Upper lobe of left lung (tissue), 6 donors: ENCODE measurements around the gene PRKCZ. TPM values are rescaled to one million over a fixed set of nuclear protein-coding genes. Genes with fewer than 3 reads are reported as not detected.

Source experiments
- ATAC-seq, 2 donors: fragments of 200-7000 bp; cut with Tn5 transposase; one replicate each; pipeline ENCODE4 v1.9.1; 2022; ENCODE audit warnings: mild to moderate bottlenecking in 2 of 2, moderate library complexity in 2 of 2; ENCODE audit not compliant: low FRiP score in 2 of 2
- DNase-seq, 2 donors: peaks; one replicate each; pipeline ENCODE4 v3.0.0-alpha.2; 2019 to 2020
- H3K27ac ChIP-seq, 4 donors: fragments of 200-600 bp; sonication (generic); one replicate each; pipeline ENCODE4 v1.5.1; 2016 to 2019
- H3K27me3 ChIP-seq, 4 donors: fragments of 200-600 bp; sonication (generic); one replicate each; pipeline ENCODE4 v1.5.1; 2017 to 2019
- H3K36me3 ChIP-seq, 4 donors: fragments of 200-600 bp; sonication (generic); one replicate each; pipeline ENCODE4 v1.5.1; 2016 to 2019
- H3K4me1 ChIP-seq, 4 donors: fragments of 200-600 bp; sonication (generic); one replicate each; pipeline ENCODE4 v1.5.1; 2018 to 2019
- H3K4me3 ChIP-seq, 4 donors: fragments of 200-600 bp; sonication (generic); one replicate each; pipeline ENCODE4 v1.5.1; 2017 to 2019; ENCODE audit warnings: mild to moderate bottlenecking in 2 of 4, moderate library complexity in 1 of 4
- H3K9me3 ChIP-seq, 4 donors: fragments of 200-600 bp; sonication (generic); one replicate each; pipeline ENCODE4 v1.5.1; 2018 to 2019
- EP300 ChIP-seq, 4 donors: sonication (generic); formaldehyde crosslinking; IDR thresholded peaks; one replicate each; pipeline ENCODE4 v1.5.1; 2017; ENCODE audit warnings: antibody characterized with exemption in 4 of 4, control low read depth in 2 of 4
- POLR2A ChIP-seq, 4 donors: fragments of 450-650 bp; IDR thresholded peaks; one replicate each; pipeline ENCODE4 v1.5.1; 2016 to 2017; ENCODE audit warnings: antibody characterized with exemption in 4 of 4, mild to moderate bottlenecking in 2 of 4
- POLR2AphosphoS5 ChIP-seq, 2 donors: sonication (generic); formaldehyde crosslinking; IDR thresholded peaks; one replicate each; pipeline ENCODE4 v1.5.1; 2017; ENCODE audit warnings: antibody characterized with exemption in 2 of 2
- WGBS, 2 donors: methylation state at CpG; one replicate each; pipeline ENCODE4 v1.1.5; 2017 to 2018; 5-methylcytosine and 5-hydroxymethylcytosine counted together
- total RNA-seq, 6 donors: library from RNA; depleted of rRNA in 4 of 6; stranded (reverse); fragments of >200 nt in 4 of 6; gene quantifications; one replicate each; pipeline versions ENCODE4 v1.1.0 to v1.2.1, GENCODE V29; 2016 to 2021
- TF ChIP-seq, protein P1 (sequence below), 6 experiments: fragments of 450-650 bp in 4 of 6; fragments of 200-600 bp in 2 of 6; sonication (generic) in 2 of 6; IDR thresholded peaks; one replicate each; pipeline ENCODE4 v1.5.1; 2016 to 2019; ENCODE audit warnings: antibody characterized with exemption in 6 of 6
- donor health status: DM: no; HTN: no; CAD: no; lungs with moderate emphysema.
- donor health status: DM: no; HTN: yes; CAD: no; lungs with severe emphysema.

PRKCZ gene
- total RNA-seq, 6 donors from 2014 or later: 107 to 169 (median 138) TPM

DNA sequence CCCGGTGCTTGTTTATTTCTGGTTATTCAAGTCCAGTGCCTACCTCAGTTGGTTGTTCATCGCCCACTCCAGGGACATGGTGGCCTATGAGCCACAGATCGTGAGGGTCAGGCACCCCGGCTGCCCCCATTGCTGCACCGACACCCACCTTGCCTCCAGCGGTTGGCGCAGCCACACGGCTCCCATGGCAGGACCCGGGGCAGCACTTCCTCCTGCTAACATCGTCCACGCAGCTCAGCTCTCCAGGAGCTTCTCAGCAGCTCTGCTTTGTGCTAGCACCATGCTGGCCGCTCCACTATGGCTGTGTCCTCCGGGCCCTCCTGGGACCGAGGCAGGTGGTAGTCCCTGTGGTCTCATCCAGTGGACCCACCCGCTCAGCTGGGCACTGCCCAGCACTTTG is 13.9 kb upstream of the PRKCZ start:
- Histone ChIP-seq H3K27ac (no peak overlapping the region), H3K4me3 (no peak overlapping the region), H3K9me3 (no peaks in the 10 kb centered on the region), H3K36me3 (no peaks in the 10 kb centered on the region), H3K4me1 (no peaks in the 10 kb centered on the region), H3K27me3 (no peaks in the 10 kb centered on the region)
- TF ChIP-seq POLR2AphosphoS5 (IDR thresholded peaks at IDR 0.05): no peak
- 84 to 88% methylated on average over 9 to 15 of the region's 15 CpGs for WGBS, 2 donors
- ATAC-seq (no peak), DNase-seq (peak in 1 of 2 donors; percentile 51)

DNA sequence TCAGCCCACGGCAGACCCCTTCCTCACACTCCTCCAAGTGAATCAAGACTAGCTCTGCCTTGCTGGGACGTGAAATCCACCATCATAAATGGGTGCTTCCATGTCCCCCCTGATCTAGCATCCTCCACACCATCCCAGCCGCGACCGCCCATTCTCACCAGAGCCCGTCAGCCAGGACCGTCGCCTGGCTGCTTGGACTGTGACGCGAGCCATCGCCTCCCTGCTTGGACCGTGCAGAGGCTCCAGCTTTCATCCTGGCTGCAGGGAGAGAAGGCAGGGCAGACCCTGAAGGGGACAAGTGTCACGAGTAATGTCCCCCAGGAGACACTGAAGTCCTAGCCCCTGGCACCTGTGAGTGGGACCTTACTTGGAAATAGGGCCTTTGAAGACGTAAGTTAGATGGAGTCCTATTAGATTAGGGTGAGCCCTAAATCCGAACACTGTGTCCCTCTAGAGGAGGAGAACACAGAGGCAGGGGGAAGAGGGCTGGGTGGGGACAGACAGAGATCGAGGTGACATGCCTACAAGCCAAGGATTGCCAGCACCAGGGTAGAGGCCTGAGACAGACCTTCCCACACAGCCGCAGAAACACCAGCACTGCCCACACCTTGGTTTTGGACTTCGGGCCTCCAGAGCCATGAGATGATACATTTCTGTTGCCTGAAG is 12.8 kb upstream of the PRKCZ start:
- DNase-seq (peak in 1 of 2 donors; percentile 50), ATAC-seq (no peak)
- Histone ChIP-seq H3K9me3 (no peaks in the 10 kb centered on the region), H3K27ac (no peak overlapping the region), H3K4me3 (no peak overlapping the region), H3K4me1 (no peaks in the 10 kb centered on the region), H3K36me3 (no peaks in the 10 kb centered on the region), H3K27me3 (no peaks in the 10 kb centered on the region)
- WGBS, 2 donors: 80 to 86% methylated on average over 14 to 18 of the region's 18 CpGs
- TF ChIP-seq EP300 (IDR thresholded peaks at IDR 0.05): no peak
- TF ChIP-seq, protein P1, sequence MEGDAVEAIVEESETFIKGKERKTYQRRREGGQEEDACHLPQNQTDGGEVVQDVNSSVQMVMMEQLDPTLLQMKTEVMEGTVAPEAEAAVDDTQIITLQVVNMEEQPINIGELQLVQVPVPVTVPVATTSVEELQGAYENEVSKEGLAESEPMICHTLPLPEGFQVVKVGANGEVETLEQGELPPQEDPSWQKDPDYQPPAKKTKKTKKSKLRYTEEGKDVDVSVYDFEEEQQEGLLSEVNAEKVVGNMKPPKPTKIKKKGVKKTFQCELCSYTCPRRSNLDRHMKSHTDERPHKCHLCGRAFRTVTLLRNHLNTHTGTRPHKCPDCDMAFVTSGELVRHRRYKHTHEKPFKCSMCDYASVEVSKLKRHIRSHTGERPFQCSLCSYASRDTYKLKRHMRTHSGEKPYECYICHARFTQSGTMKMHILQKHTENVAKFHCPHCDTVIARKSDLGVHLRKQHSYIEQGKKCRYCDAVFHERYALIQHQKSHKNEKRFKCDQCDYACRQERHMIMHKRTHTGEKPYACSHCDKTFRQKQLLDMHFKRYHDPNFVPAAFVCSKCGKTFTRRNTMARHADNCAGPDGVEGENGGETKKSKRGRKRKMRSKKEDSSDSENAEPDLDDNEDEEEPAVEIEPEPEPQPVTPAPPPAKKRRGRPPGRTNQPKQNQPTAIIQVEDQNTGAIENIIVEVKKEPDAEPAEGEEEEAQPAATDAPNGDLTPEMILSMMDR (IDR thresholded peaks at IDR 0.05): no peak
- TF ChIP-seq POLR2A (IDR thresholded peaks at IDR 0.05): no peak
- no peak for TF ChIP-seq POLR2AphosphoS5 (IDR thresholded peaks at IDR 0.05)

DNA sequence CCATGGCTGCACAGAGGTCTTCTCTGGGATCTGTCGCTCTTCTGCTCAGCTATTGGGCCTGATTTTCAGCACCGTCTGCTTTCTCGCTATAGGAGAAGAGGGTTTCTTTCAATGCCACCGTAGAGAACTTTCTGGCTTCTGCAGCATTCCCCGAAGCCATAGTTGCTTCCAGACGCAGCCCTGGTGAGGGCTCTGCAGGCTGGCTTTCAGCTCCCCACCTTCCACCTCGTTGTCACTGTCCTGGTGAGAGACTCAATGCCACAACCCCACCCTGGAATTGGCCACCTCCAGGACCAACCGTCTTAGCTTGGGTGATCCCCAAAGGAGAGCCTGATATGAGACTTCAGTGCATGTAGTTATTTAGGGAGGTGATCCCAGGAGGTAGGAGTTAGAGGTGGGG is 12.0 kb upstream of the PRKCZ start:
- DNase-seq (no peak), ATAC-seq (no peak)
- TF ChIP-seq, protein P1 (IDR thresholded peaks at IDR 0.05): no peak
- TF ChIP-seq POLR2AphosphoS5 (IDR thresholded peaks at IDR 0.05) (no peak), POLR2A (IDR thresholded peaks at IDR 0.05) (no peak), EP300 (IDR thresholded peaks at IDR 0.05) (no peak)
- no peaks in the 10 kb centered on the region for H3K4me1 ChIP-seq
- H3K27me3 ChIP-seq: no peaks in the 10 kb centered on the region
- H3K9me3 ChIP-seq: no peaks in the 10 kb centered on the region
- H3K4me3 ChIP-seq: no peak overlapping the region
- no peaks in the 10 kb centered on the region for H3K36me3 ChIP-seq
- 81 to 91% methylated on average over 8 of the region's 8 CpGs for WGBS, 2 donors
- no peak overlapping the region for H3K27ac ChIP-seq

DNA sequence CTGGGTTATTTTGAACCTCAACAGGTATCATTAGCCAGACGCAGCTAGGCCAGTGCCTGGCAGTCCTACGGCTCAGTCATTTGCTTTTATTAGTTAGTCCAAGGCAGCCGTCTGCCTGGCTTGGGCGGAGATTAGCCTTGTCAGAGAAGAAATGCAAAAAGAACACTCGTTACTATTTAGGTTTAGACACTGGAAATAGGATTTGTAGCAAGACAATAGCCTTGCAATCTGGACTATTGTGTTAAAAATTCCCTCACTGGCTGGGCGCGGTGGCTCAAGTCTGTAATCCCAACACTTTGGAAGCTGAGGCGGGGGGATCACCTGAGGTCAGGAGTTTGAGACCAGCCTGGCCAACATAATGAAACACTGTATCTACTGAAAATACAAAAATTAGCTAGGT is 11.0 kb upstream of the PRKCZ start:
- no peak for DNase-seq
- Histone ChIP-seq H3K4me3 (no peak overlapping the region), H3K36me3 (no peaks in the 10 kb centered on the region), H3K9me3 (no peaks in the 10 kb centered on the region), H3K27ac (no peak overlapping the region), H3K27me3 (no peaks in the 10 kb centered on the region), H3K4me1 (no peaks in the 10 kb centered on the region)
- TF ChIP-seq EP300 (IDR thresholded peaks at IDR 0.05) (no peak), POLR2AphosphoS5 (IDR thresholded peaks at IDR 0.05) (no peak), POLR2A (IDR thresholded peaks at IDR 0.05) (no peak)
- TF ChIP-seq, protein P1 (IDR thresholded peaks at IDR 0.05): no peak
- WGBS, 2 donors: 82 to 84% methylated on average over 8 of the region's 8 CpGs
- no peak for ATAC-seq

DNA sequence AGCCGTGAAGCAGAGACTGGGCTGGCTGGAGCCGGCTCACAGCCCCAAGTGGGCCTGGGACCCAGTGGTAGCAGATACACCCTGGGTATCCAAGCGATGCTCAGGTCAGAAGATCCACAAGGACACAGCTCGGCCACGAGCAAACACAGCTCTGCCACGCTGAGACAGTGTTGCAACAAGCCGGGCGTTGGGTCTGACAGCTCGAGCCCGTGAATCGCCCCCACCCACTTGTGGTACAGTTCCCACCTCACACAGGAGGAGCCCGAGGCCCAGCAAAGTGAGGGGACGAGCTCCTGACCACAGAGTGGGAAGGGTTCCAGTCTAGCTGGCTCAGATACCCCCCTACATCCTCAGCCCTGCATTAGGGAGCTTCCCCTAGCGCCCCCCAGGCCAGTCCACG is 8.9 kb upstream of the PRKCZ start:
- ATAC-seq (no peak), DNase-seq (peak in 1 of 2 donors; percentile 54)
- TF ChIP-seq EP300 (IDR thresholded peaks at IDR 0.05): no peak
- TF ChIP-seq POLR2A (IDR thresholded peaks at IDR 0.05): no peak
- TF ChIP-seq POLR2AphosphoS5 (IDR thresholded peaks at IDR 0.05): no peak
- TF ChIP-seq, protein P1 (IDR thresholded peaks at IDR 0.05): no peak
- Histone ChIP-seq H3K27me3 (no peaks in the 10 kb centered on the region), H3K9me3 (no peaks in the 10 kb centered on the region), H3K4me3 (no peak overlapping the region), H3K36me3 (no peaks in the 10 kb centered on the region), H3K27ac (no peak overlapping the region), H3K4me1 (peaks cover 6 to 14% (median 11%) of the 10 kb centered on the region in 4 donors)
- WGBS, 2 donors: 71% methylated on average over 7 to 14 of the region's 15 CpGs
